ENCODE results near the gene SLC49A3. TPM values are rescaled to one million over a fixed set of nuclear protein-coding genes. Genes with fewer than 3 reads are reported as not detected.

The SLC49A3 gene
- total RNA-seq, 2 donors from 2014 or later: 15.1 to 16.4 TPM

DNA sequence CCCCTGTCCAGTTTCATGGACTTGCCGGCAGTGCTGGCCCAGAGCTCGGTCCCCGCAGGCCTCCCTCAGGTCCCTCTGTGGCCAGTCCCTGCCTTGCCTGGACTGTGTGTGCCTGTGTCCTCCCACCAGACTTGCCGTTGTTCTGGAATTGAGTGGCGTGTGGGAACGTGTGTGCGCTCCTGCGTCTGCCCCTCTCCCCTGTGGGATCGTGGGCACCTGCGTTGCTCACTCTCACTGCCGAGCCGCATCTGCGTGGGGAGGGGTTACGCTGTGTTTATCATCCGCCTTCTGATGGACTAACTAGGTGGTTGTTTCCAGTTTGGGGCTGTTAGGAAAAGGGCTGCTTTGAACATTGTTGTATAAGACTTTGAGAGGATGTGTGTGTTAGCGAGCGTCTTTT lies 37.9 kb upstream of the SLC49A3 start:
- H3K27me3 Mint-ChIP-seq (ENCODE audit: insufficient read depth): no peaks in the 10 kb centered on the region
- TF ChIP-seq CTCF (conservative IDR thresholded peaks at IDR 0.05): no peak
- H3K36me3 ChIP-seq (ENCODE audit: control insufficient read depth, insufficient read depth, low read length): peaks cover 33% of the 10 kb centered on the region
- H3K4me1 ChIP-seq (ENCODE audit: control insufficient read depth, insufficient read depth, low read length): no peaks in the 10 kb centered on the region
- H3K9me3 ChIP-seq (ENCODE audit: control insufficient read depth, low read length): no peaks in the 10 kb centered on the region
- peak overlapping the region; percentile 28 for H3K27ac Mint-ChIP-seq
- no peak overlapping the region for H3K4me3 Mint-ChIP-seq
- no peak for DNase-seq
- H3K27ac ChIP-seq (ENCODE audit: low read depth, low read length): no peak overlapping the region
- H3K4me3 ChIP-seq (ENCODE audit: low read length): no peak overlapping the region
- H3K27me3 ChIP-seq (ENCODE audit: control insufficient read depth, insufficient read depth, low read length, poor library complexity, severe bottlenecking): no peaks in the 10 kb centered on the region
- no peak overlapping the region for H3K9ac ChIP-seq (ENCODE audit: extremely low read depth, low read length, poor library complexity, severe bottlenecking)
- H3K4me1 Mint-ChIP-seq: no peaks in the 10 kb centered on the region
- H3K36me3 Mint-ChIP-seq (ENCODE audit: low read depth): peaks cover 45% of the 10 kb centered on the region
- H3K9me3 Mint-ChIP-seq: no peaks in the 10 kb centered on the region
- 96 to 97% methylated on average over 11 to 17 of the region's 17 CpGs for WGBS, 2 experiments (ENCODE audit: insufficient coverage in 1 of 2, insufficient read length in 1 of 2)

GRCh38 chr4:726235-726787 lies 37.4 kb upstream of the SLC49A3 start:
- no peaks in the 10 kb centered on the region for H3K9me3 Mint-ChIP-seq
- Histone ChIP-seq H3K4me1 (ENCODE audit: control insufficient read depth, insufficient read depth, low read length) (no peaks in the 10 kb centered on the region), H3K27ac (ENCODE audit: low read depth, low read length) (peak overlapping the region; percentile 12), H3K9ac (ENCODE audit: extremely low read depth, low read length, poor library complexity, severe bottlenecking) (no peak overlapping the region), H3K36me3 (ENCODE audit: control insufficient read depth, insufficient read depth, low read length) (peaks cover 33% of the 10 kb centered on the region), H3K9me3 (ENCODE audit: control insufficient read depth, low read length) (no peaks in the 10 kb centered on the region), H3K27me3 (ENCODE audit: control insufficient read depth, insufficient read depth, low read length, poor library complexity, severe bottlenecking) (no peaks in the 10 kb centered on the region), H3K4me3 (ENCODE audit: low read length) (no peak overlapping the region)
- no peak overlapping the region for H3K4me3 Mint-ChIP-seq
- DNase-seq: no peak
- H3K36me3 Mint-ChIP-seq (ENCODE audit: low read depth): peaks cover 50% of the 10 kb centered on the region
- H3K27ac Mint-ChIP-seq: no peak overlapping the region
- 92 to 94% methylated on average over 11 to 16 of the region's 16 CpGs for WGBS, 2 experiments (ENCODE audit: insufficient coverage in 1 of 2, insufficient read length in 1 of 2)
- TF ChIP-seq CTCF (conservative IDR thresholded peaks at IDR 0.05): no peak
- H3K27me3 Mint-ChIP-seq (ENCODE audit: insufficient read depth): no peaks in the 10 kb centered on the region
- no peaks in the 10 kb centered on the region for H3K4me1 Mint-ChIP-seq

DNA sequence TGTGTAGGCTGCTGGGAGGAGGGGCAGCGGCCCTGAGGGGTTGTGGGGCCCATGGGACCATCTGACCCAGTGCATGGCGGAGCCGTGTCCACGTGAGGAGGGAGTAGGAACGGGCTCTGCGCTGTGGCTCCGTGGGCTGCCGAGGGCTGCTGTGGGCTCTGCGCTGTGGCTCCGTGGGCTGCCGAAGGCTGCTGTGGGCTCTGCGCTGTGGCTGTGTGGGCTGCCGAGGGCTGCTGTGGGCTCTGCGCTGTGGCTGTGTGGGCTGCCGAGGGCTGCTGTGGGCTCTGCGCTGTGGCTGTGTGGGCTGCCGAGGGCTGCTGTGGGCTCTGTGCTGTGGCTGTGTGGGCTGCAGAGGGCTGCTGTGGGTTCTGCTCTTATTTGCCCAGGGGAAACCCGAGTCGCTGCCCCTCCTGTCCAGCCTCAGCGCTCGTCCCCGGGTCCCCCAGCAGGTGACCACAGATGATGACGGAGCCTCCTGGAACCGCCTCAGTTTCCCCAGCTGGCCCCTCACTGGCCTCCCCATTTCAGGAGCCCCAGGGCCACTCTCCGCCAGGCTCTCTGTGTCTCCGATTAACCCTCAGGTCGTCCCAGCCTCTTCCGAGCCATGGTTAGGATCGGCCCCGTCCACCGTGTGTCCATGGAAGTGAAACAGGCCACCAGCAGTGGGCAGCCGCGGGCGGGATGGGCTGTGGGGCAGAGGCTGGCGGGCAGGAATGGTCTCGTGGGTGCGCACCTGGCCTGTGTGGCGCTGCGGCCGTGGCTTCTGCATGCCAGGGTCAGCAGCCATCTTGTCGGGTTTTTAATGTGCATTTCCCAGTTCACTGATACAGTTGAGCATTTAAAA lies 36.7 kb upstream of the SLC49A3 start:
- Histone ChIP-seq H3K9me3 (ENCODE audit: control insufficient read depth, low read length) (no peaks in the 10 kb centered on the region), H3K27me3 (ENCODE audit: control insufficient read depth, insufficient read depth, low read length, poor library complexity, severe bottlenecking) (no peaks in the 10 kb centered on the region), H3K36me3 (ENCODE audit: control insufficient read depth, insufficient read depth, low read length) (peaks cover 26% of the 10 kb centered on the region), H3K4me1 (ENCODE audit: control insufficient read depth, insufficient read depth, low read length) (no peaks in the 10 kb centered on the region), H3K4me3 (ENCODE audit: low read length) (no peak overlapping the region), H3K9ac (ENCODE audit: extremely low read depth, low read length, poor library complexity, severe bottlenecking) (no peak overlapping the region), H3K27ac (ENCODE audit: low read depth, low read length) (peak overlapping the region; percentile 12)
- H3K27me3 Mint-ChIP-seq (ENCODE audit: insufficient read depth): no peaks in the 10 kb centered on the region
- no peak for TF ChIP-seq CTCF (conservative IDR thresholded peaks at IDR 0.05)
- H3K4me1 Mint-ChIP-seq: no peaks in the 10 kb centered on the region
- no peak overlapping the region for H3K27ac Mint-ChIP-seq
- peaks cover 50% of the 10 kb centered on the region for H3K36me3 Mint-ChIP-seq (ENCODE audit: low read depth)
- H3K9me3 Mint-ChIP-seq: no peaks in the 10 kb centered on the region
- no peak overlapping the region for H3K4me3 Mint-ChIP-seq
- DNase-seq: no peak
- WGBS, 2 experiments (ENCODE audit: insufficient coverage in 1 of 2, insufficient read length in 1 of 2): 96% methylated on average over 26 to 41 of the region's 41 CpGs
